Neural cell (in vitro differentiated cells): Measurements from ENCODE around the gene ZRANB1. TPM values are rescaled to one million over a fixed set of nuclear protein-coding genes. Genes with fewer than 3 reads are reported as not detected.

Experiments used
- H2AFZ ChIP-seq: fragments of 200-600, 300-800 bp; sonication (generic), shearing (Covaris generic); 2 replicates; pipeline ENCODE4 v1.6.0; 2014; ENCODE audit warnings: low read depth, mild to moderate bottlenecking, antibody characterized with exemption, low read length, moderate library complexity
- H3F3A ChIP-seq: fragments of 200-600 bp; shearing (Covaris generic); 2 replicates; pipeline ENCODE4 v1.6.1; 2016; ENCODE audit warnings: mild to moderate bottlenecking, moderate library complexity, mixed read lengths, antibody characterized with exemption, low read length; ENCODE audit not compliant: insufficient read depth, poor library complexity, severe bottlenecking
- H3K27ac ChIP-seq: fragments of 200-600, 300-800 bp; sonication (generic), shearing (Covaris generic); 2 replicates; pipeline ENCODE4 v1.5.1; 2014; ENCODE audit warnings: mild to moderate bottlenecking, low read length, moderate library complexity
- H3K27me3 ChIP-seq: fragments of 300-800, 200-600 bp; sonication (generic), shearing (Covaris generic); 2 replicates; pipeline ENCODE4 v1.6.0; 2014; ENCODE audit warnings: mild to moderate bottlenecking, low read depth, low read length, moderate library complexity; ENCODE audit not compliant: insufficient read depth
- H3K36me3 ChIP-seq: fragments of 300-800, 200-600 bp; sonication (generic), shearing (Covaris generic); 2 replicates; pipeline ENCODE4 v1.5.1; 2014; ENCODE audit warnings: mild to moderate bottlenecking, antibody characterized with exemption, low read length, moderate library complexity; ENCODE audit not compliant: insufficient read depth
- H3K4me2 ChIP-seq: fragments of 300-800, 200-600 bp; sonication (generic), shearing (Covaris generic); 2 replicates; pipeline ENCODE4 v1.6.0; 2014; ENCODE audit warnings: mild to moderate bottlenecking, low read length
- H3K4me3 ChIP-seq: fragments of 300-800, 200-600 bp; sonication (generic), shearing (Covaris generic); 2 replicates; pipeline ENCODE4 v1.5.1; 2014; ENCODE audit warnings: mild to moderate bottlenecking, low read length, moderate library complexity
- H3K79me2 ChIP-seq: fragments of 200-600 bp; shearing (Covaris generic); replicated peaks from 2 replicates; pipeline ENCODE4 v1.6.0; 2014; ENCODE audit warnings: mild to moderate bottlenecking, low read length, moderate library complexity; ENCODE audit not compliant: insufficient read depth
- H3K9ac ChIP-seq: fragments of 300-800, 200-600 bp; sonication (generic), shearing (Covaris generic); 2 replicates; pipeline ENCODE4 v1.6.1; 2016; ENCODE audit warnings: mild to moderate bottlenecking, low read length, mixed read lengths
- H3K9me2 ChIP-seq: fragments of 200-600 bp; shearing (Covaris generic); 2 replicates; pipeline ENCODE4 v1.6.1; 2016; ENCODE audit warnings: mild to moderate bottlenecking, low read length, mixed read lengths; ENCODE audit not compliant: insufficient read depth
- H3K9me3 ChIP-seq: fragments of 200-600, 300-800 bp; sonication (generic), shearing (Covaris generic); 2 replicates; pipeline ENCODE4 v1.6.1; 2016; ENCODE audit warnings: mild to moderate bottlenecking, mixed run types, low read length, moderate library complexity, mixed read lengths
- H4K20me1 ChIP-seq: fragments of 200-600 bp; shearing (Covaris generic); 2 replicates; pipeline ENCODE4 v1.6.1; 2016; ENCODE audit warnings: mild to moderate bottlenecking, mixed run types; ENCODE audit not compliant: insufficient read depth
- CTCF ChIP-seq: fragments of 450-650 bp; IDR thresholded peaks from 2 replicates; pipeline ENCODE4 v1.5.1; 2014; ENCODE audit warnings: antibody characterized with exemption, mild to moderate bottlenecking, moderate library complexity; ENCODE audit not compliant: poor library complexity, severe bottlenecking
- EP300 ChIP-seq: fragments of 450-650 bp; conservative IDR thresholded peaks from 2 replicates; pipeline ENCODE4 v1.6.1; 2014; ENCODE audit warnings: antibody characterized with exemption, mild to moderate bottlenecking, moderate library complexity; ENCODE audit not compliant: poor library complexity, severe bottlenecking
- EZH2 ChIP-seq: fragments of 200-600, 300-800 bp; shearing (Covaris generic), sonication (generic); IDR thresholded peaks from 2 replicates; pipeline ENCODE4 v1.6.1; 2014; ENCODE audit warnings: antibody characterized with exemption, low read length, borderline replicate concordance, mild to moderate bottlenecking; ENCODE audit not compliant: insufficient read depth, poor library complexity, severe bottlenecking
- MXI1 ChIP-seq: fragments of 450-650 bp; conservative IDR thresholded peaks from 2 replicates; pipeline ENCODE4 v1.6.1; 2014; ENCODE audit warnings: antibody characterized with exemption, mild to moderate bottlenecking; ENCODE audit not compliant: poor library complexity, severe bottlenecking
- POLR2AphosphoS5 ChIP-seq: IDR thresholded peaks from 2 replicates; pipeline ENCODE4 v1.6.1; 2012
- RAD21 ChIP-seq: fragments of 450-650 bp; conservative IDR thresholded peaks from 2 replicates; pipeline ENCODE4 v1.6.1; 2014; ENCODE audit warnings: antibody characterized with exemption, mild to moderate bottlenecking, moderate library complexity
- SMC3 ChIP-seq: fragments of 450-650 bp; conservative IDR thresholded peaks from 2 replicates; pipeline ENCODE4 v1.6.1; 2014; ENCODE audit warnings: antibody characterized with exemption, mild to moderate bottlenecking, moderate library complexity; ENCODE audit not compliant: poor library complexity
- TAF1 ChIP-seq: IDR thresholded peaks from 2 replicates; pipeline ENCODE4 v1.6.1; 2012; ENCODE audit warnings: low read depth
- polyA plus RNA-seq: library from polyadenylated mRNA; depleted of rRNA; stranded (reverse); fragments of >200 nt; gene quantifications from 2 replicates; pipeline ENCODE4 v1.2.3, GENCODE V29; 2014
- TF ChIP-seq, protein P1 (sequence below): IDR thresholded peaks from 2 replicates; pipeline ENCODE4 v1.6.1; 2012; ENCODE audit warnings: borderline replicate concordance

Gene ZRANB1
- polyA plus RNA-seq, 1 donor from 2014 or later: 47.7 TPM

GRCh38 chr10:124983321-124983720 lies 41.4 kb downstream of the ZRANB1 start:
- Histone ChIP-seq H3K27ac (no peak overlapping the region), H3F3A (no peaks in the 10 kb centered on the region), H3K9ac (no peak overlapping the region), H2AFZ (no peak overlapping the region), H3K4me2 (no peak overlapping the region), H3K27me3 (no peaks in the 10 kb centered on the region), H3K79me2 (peaks cover 18% of the 10 kb centered on the region), H3K4me3 (no peak overlapping the region), H3K9me3 (no peaks in the 10 kb centered on the region), H3K9me2 (no peaks in the 10 kb centered on the region), H4K20me1 (no peaks in the 10 kb centered on the region), H3K36me3 (peaks cover 10% of the 10 kb centered on the region)
- TF ChIP-seq POLR2AphosphoS5 (no peak), EP300 (no peak), SMC3 (no peak), RAD21 (no peak), TAF1 (no peak), EZH2 (no peak), MXI1 (no peak)
- TF ChIP-seq, protein P1, sequence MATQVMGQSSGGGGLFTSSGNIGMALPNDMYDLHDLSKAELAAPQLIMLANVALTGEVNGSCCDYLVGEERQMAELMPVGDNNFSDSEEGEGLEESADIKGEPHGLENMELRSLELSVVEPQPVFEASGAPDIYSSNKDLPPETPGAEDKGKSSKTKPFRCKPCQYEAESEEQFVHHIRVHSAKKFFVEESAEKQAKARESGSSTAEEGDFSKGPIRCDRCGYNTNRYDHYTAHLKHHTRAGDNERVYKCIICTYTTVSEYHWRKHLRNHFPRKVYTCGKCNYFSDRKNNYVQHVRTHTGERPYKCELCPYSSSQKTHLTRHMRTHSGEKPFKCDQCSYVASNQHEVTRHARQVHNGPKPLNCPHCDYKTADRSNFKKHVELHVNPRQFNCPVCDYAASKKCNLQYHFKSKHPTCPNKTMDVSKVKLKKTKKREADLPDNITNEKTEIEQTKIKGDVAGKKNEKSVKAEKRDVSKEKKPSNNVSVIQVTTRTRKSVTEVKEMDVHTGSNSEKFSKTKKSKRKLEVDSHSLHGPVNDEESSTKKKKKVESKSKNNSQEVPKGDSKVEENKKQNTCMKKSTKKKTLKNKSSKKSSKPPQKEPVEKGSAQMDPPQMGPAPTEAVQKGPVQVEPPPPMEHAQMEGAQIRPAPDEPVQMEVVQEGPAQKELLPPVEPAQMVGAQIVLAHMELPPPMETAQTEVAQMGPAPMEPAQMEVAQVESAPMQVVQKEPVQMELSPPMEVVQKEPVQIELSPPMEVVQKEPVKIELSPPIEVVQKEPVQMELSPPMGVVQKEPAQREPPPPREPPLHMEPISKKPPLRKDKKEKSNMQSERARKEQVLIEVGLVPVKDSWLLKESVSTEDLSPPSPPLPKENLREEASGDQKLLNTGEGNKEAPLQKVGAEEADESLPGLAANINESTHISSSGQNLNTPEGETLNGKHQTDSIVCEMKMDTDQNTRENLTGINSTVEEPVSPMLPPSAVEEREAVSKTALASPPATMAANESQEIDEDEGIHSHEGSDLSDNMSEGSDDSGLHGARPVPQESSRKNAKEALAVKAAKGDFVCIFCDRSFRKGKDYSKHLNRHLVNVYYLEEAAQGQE: no peak

DNA sequence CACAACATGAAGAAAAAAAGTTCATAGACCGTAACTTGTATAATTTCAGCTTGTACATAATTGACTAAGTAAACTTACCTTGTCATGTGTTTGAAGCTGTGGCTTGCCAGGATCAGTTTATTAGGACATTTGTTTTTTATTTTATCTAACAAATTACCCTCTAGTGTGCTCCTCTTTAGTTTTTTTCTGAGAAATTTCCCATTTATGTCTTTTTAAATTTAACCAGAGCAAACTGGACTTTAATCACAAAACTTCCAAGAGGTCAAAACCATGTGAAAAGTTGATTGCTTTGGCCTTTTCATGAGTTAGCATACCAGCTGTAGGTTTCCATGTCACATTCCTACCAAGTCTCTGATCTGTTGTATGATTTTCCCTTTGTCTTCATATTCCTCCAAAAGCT lies 42.5 kb downstream of the ZRANB1 start:
- Histone ChIP-seq H3K9me3 (no peaks in the 10 kb centered on the region), H3K9me2 (no peaks in the 10 kb centered on the region), H3F3A (no peaks in the 10 kb centered on the region), H4K20me1 (no peaks in the 10 kb centered on the region), H3K27me3 (no peaks in the 10 kb centered on the region), H3K36me3 (peaks cover 4% of the 10 kb centered on the region), H2AFZ (no peak overlapping the region), H3K9ac (no peak overlapping the region), H3K27ac (no peak overlapping the region), H3K4me3 (no peak overlapping the region), H3K79me2 (peaks cover 14% of the 10 kb centered on the region), H3K4me2 (no peak overlapping the region)
- no peak for TF ChIP-seq MXI1
- TF ChIP-seq TAF1: no peak
- no peak for TF ChIP-seq EP300
- TF ChIP-seq CTCF: no peak
- no peak for TF ChIP-seq POLR2AphosphoS5
- TF ChIP-seq EZH2: no peak
- TF ChIP-seq SMC3: no peak
- TF ChIP-seq RAD21: no peak
- TF ChIP-seq, protein P1: no peak
